Chondrocyte (in vitro differentiated cells): ENCODE results near the gene GPR61. TPM values are rescaled to one million over a fixed set of nuclear protein-coding genes. Genes with fewer than 3 reads are reported as not detected.

Experiments used
- DNase-seq: peaks from one replicate; pipeline ENCODE4 v3.0.0; 2021; ENCODE audit warnings: mixed read lengths, low spot score
- H3K27ac Mint-ChIP-seq: one replicate; pipeline ENCODE4 v1.8.0; 2021; ENCODE audit warnings: mild to moderate bottlenecking, moderate library complexity, mixed read lengths; ENCODE audit not compliant: unreplicated experiment
- H3K27me3 Mint-ChIP-seq: 2 replicates; pipeline ENCODE4 v1.8.0; 2021; ENCODE audit warnings: low read depth, mixed read lengths
- H3K36me3 Mint-ChIP-seq: 2 replicates; pipeline ENCODE4 v1.8.0; 2021; ENCODE audit warnings: low read depth, mixed read lengths
- H3K4me1 Mint-ChIP-seq: 2 replicates; pipeline ENCODE4 v1.8.0; 2021; ENCODE audit warnings: low read depth, mild to moderate bottlenecking, mixed read lengths
- H3K4me3 Mint-ChIP-seq: one replicate; pipeline ENCODE4 v1.8.0; 2021; ENCODE audit warnings: mild to moderate bottlenecking, moderate library complexity, mixed read lengths; ENCODE audit not compliant: unreplicated experiment
- H3K9me3 Mint-ChIP-seq: 2 replicates; pipeline ENCODE4 v1.8.0; 2021; ENCODE audit warnings: low read depth, mixed read lengths
- total RNA-seq: library from RNA; stranded (reverse); gene quantifications from 3 replicates; pipeline ENCODE4 v1.2.1, GENCODE V29; 2021
- TF ChIP-seq, protein P1 (sequence below): fragments of 200-600 bp; sonication (generic); IDR thresholded peaks from 2 replicates; pipeline ENCODE4 v1.5.0; 2021; ENCODE audit warnings: antibody characterized with exemption, mild to moderate bottlenecking, moderate library complexity

The GPR61 gene
- total RNA-seq, 1 donor from 2014 or later = not detected

DNA sequence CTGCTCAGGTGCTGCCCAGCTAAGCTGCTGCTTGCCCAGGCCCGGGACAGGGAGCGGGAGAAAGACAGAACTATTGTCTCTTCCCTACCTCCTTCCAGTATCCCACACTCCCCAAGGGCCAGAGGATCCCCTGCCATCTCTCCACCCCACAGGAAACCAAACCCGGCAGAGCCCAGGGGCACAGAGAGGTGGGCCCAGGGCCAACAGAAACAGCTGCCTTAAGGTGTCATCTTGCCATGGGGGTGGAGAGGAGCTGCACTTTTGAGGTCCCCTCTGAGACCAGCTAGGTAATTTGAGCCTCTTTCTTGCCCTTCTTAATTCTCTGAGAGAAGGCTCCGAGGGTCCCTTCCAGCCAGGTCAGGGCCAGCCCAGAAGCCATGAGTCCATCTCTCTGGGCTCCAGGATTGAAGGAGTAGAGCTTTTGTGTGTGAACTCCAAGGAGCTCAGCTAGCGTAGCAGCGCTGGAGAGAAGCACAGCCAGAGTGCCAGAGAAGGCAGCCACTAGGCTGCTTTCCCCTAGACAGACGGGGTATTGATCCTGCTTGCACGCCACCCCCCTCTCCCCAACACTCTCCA lies 9.7 kb upstream of the GPR61 start:
- no peak for DNase-seq
- Mint-ChIP-seq H3K4me1 (peaks cover 30% of the 10 kb centered on the region), H3K36me3 (no peaks in the 10 kb centered on the region), H3K27ac (peak overlapping the region; percentile 61), H3K9me3 (no peaks in the 10 kb centered on the region), H3K4me3 (no peak overlapping the region), H3K27me3 (peaks cover 8% of the 10 kb centered on the region)
- TF ChIP-seq, protein P1, sequence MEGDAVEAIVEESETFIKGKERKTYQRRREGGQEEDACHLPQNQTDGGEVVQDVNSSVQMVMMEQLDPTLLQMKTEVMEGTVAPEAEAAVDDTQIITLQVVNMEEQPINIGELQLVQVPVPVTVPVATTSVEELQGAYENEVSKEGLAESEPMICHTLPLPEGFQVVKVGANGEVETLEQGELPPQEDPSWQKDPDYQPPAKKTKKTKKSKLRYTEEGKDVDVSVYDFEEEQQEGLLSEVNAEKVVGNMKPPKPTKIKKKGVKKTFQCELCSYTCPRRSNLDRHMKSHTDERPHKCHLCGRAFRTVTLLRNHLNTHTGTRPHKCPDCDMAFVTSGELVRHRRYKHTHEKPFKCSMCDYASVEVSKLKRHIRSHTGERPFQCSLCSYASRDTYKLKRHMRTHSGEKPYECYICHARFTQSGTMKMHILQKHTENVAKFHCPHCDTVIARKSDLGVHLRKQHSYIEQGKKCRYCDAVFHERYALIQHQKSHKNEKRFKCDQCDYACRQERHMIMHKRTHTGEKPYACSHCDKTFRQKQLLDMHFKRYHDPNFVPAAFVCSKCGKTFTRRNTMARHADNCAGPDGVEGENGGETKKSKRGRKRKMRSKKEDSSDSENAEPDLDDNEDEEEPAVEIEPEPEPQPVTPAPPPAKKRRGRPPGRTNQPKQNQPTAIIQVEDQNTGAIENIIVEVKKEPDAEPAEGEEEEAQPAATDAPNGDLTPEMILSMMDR = no peak

GRCh38 chr1:109530457-109531087 lies 9.1 kb upstream of the GPR61 start:
- TF ChIP-seq, protein P1 = no peak
- H3K4me3 Mint-ChIP-seq = no peak overlapping the region
- no peak for DNase-seq
- no peaks in the 10 kb centered on the region for H3K36me3 Mint-ChIP-seq
- H3K4me1 Mint-ChIP-seq = peaks cover 30% of the 10 kb centered on the region
- H3K9me3 Mint-ChIP-seq = no peaks in the 10 kb centered on the region
- no peak overlapping the region for H3K27ac Mint-ChIP-seq
- peaks cover 8% of the 10 kb centered on the region for H3K27me3 Mint-ChIP-seq

GRCh38 chr1:109531380-109531779 lies 8.3 kb upstream of the GPR61 start:
- H3K4me3 Mint-ChIP-seq = no peak overlapping the region
- peaks cover 4% of the 10 kb centered on the region for H3K27me3 Mint-ChIP-seq
- TF ChIP-seq, protein P1 = no peak
- H3K27ac Mint-ChIP-seq = peak overlapping the region; percentile 29
- no peaks in the 10 kb centered on the region for H3K36me3 Mint-ChIP-seq
- no peaks in the 10 kb centered on the region for H3K9me3 Mint-ChIP-seq
- peaks cover 30% of the 10 kb centered on the region for H3K4me1 Mint-ChIP-seq
- no peak for DNase-seq

DNA sequence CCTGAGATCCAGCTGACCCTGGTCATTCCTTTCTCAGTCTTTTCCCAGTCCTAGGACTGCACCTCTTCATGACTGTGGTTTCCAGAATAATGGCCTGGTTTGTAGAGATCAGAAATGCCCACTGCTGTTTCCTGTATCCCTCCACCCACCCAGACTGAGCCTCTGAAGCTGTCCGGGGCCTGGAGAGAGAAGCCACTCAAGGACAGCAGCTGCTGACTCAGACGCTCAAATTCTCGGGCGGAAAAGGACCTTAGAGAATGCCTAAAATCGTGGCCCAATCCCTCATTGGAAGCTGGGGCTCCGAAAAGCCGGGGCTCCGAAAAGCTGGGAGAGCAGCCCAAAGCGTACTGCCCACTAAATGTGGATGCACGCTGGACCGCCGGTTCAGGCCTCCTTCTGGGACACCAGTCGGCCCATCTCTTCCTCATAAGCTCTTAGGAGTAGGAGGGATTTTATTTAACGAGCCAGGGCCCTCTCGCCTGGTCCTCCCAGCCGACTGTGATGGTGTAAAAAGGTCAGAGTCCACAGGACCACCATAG lies 7.8 kb upstream of the GPR61 start:
- Mint-ChIP-seq H3K36me3 (no peaks in the 10 kb centered on the region), H3K4me1 (peaks cover 30% of the 10 kb centered on the region), H3K27ac (no peak overlapping the region), H3K27me3 (no peaks in the 10 kb centered on the region), H3K4me3 (no peak overlapping the region), H3K9me3 (no peaks in the 10 kb centered on the region)
- no peak for DNase-seq
- TF ChIP-seq, protein P1 = no peak

- Mint-ChIP-seq H3K4me1 (peaks cover 30% of the 10 kb centered on the region), H3K27me3 (no peaks in the 10 kb centered on the region), H3K27ac (peak overlapping the region; percentile 65), H3K36me3 (no peaks in the 10 kb centered on the region), H3K9me3 (no peaks in the 10 kb centered on the region), H3K4me3 (no peak overlapping the region)
- DNase-seq = no peak
- TF ChIP-seq, protein P1 = peak; percentile 84
These were observed 7.1 kb upstream of the GPR61 start for GRCh38 chr1:109532365-109533136.
